ENCODE results near the gene ATP5PB.

The ATP5PB gene

DNA sequence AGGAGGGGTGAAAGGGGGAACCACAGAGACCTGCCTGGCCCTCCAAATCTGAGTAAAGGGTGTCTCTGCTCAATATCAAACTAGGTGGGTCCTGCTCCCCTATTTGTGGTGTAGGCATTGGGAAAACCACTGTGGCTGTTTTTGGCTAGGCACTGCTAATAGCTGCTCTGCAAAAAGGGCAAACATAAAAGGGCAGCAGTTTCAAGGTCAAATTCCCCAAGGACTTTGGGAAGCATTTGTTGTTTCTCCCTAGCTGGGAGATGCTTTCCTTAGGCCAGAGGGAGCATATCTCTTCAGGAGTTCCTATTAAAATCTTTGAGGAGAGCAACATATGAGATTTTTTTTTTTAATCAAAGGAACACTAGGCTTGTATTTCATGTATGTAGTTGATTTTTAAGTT is 26.9 kb downstream of the ATP5PB start:
- DNase-seq: no peak

DNA sequence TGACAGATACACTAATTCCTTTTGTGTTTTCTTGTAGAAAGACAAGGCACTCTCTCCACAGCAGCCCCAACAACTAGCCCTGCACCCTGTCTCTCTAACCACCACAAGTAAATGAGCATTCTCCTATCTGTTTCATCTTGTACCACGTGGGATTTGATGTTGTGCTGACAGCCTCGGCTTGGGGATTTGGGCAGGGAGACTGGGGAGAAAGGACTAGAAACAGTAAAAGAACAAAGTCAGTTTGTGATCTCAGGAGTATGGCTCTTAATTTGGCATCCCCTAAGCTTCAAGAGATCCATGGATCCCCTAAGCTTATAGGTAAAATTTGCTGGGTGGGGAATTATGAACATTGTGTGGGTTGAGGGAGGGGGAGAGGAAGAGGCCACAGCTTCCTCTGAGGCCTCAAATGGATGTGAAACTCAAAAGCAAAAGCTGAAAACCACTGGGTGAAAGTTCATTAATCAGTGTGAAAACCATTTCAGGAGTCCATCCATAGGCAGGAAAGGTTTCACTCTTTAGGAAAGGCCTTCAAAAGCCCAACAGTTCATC is 27.6 kb downstream of the ATP5PB start:
- DNase-seq: no peak

DNA sequence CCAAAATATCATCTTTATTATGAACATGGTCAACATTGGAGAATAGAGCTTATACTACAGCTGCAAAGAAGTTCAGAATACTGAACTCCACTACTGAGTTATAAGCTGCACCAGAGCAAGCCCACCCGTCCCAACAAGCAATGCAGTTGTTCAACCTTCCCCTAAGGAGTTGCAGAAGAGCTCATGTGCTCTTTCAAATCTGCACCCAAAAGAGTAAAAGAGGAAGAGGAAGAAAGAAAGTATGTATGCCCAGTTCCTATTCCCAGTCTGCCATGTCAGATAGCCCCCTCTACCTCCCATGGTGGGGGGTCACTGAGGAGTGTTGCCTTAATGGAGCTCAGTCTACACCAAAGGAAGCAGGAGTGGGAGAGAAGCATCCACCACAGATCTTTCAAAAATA is 31.4 kb downstream of the ATP5PB start:
- no peak for DNase-seq

DNA sequence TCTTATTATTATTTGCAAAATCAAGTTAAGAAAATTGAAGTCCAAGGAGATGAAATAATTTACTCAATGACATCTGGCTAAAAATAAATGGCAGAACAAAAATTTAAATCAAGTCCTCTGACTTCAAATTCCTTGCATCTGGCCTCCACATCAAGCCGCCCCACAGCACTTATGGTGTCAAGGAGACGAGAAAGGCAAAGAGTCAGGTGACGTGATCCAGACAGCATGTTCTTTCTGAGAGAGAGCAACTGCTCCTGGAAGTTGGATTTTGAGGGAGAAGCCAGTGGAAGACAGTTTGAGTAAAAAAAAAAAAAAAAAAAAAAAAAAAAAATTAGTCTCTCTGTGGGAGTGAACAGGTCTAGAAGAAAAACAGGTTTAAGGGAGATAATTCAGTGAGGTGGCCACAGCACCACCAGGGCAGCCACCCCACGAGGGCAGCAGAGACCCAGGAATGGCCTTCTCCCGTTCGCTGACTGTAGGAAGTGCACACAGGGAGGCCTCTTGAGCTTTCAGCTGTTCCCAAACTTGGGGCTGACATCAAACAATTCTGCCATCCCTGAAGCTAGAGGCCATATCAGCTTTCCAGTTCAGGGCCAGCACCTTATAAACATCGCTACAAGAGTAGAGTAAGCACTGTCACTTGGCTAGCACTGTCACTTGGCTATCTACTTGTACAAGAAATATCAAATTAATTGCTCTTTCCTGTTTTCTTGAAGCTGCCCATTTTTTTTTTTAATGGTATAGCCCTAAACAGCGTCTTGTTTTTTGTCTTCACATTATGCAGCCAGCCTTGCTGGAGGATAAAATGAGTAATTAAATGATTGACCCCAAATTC is 32.3 kb downstream of the ATP5PB start:
- DNase-seq: no peak

DNA sequence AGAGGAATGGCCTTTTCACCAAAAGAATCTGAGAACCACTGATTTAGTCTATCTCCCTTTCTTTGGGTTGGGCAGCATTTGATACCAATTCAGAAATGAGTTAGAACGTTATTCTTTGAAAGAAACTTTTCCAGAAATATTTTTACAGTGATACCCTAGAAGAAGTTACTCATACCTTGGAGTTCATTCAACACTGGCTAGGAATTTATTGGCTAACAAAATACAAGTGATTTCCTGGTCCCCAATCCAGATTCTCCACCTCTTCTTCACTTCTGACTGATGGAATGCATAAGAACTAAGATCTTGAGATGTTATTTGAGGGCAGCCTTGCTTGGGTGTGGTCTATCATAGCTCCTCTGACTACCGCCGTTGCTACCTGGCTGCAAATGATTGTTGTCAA is 33.9 kb downstream of the ATP5PB start:
- no peak for DNase-seq

- no peak for DNase-seq
Observed at GRCh38 chr1:111483876-111484275, 34.6 kb downstream of the ATP5PB start.

- DNase-seq: no peak
Observed at GRCh38 chr1:111484391-111485026, 35.2 kb downstream of the ATP5PB start.

GRCh38 chr1:111486431-111486830 is 37.2 kb downstream of the ATP5PB start:
- no peak for DNase-seq

DNA sequence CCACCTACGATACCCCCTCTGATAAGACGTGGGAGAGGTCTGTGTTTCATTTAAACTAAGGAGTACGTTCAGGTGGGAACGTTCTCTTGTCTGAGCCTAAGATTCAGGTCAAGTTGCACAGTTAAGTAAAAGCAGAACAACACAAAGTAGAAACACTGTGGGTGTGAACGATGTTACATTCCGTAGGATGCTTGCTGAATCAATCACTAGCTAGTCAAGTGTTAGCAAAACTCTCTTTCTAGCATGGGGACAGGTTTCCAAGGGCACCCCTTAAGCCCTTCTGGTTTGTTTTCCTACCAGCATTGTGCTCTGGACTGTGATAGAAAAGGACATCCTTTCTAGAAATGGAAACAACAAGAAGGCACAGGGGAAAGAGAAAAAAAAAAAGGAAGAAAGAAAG is 37.9 kb downstream of the ATP5PB start:
- no peak for DNase-seq

GRCh38 chr1:111488669-111489068 is 39.4 kb downstream of the ATP5PB start:
- DNase-seq: no peak

GRCh38 chr1:111489604-111490003 is 40.3 kb downstream of the ATP5PB start:
- no peak for DNase-seq

DNA sequence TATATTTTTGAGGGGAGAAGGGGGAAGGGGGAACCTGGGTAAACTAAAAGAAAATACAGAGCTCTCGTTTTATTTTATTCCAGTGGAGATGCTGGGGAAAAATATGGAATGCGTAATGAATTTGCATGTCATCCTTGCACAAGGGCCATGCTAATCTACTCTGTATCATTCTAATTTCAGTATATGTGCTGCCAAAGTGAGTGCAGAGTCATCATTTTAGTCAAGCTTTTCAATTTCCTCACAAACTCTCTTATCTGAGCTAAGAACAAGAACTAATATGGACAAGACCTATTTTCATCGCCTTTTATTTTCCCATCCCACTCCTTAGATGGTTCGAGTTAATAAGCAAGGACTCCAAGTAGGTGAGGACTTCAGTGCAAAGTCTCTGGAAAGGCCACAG is 41.0 kb downstream of the ATP5PB start:
- no peak for DNase-seq

- DNase-seq: no peak
Observed at GRCh38 chr1:111491070-111491469, 41.8 kb downstream of the ATP5PB start.

DNA sequence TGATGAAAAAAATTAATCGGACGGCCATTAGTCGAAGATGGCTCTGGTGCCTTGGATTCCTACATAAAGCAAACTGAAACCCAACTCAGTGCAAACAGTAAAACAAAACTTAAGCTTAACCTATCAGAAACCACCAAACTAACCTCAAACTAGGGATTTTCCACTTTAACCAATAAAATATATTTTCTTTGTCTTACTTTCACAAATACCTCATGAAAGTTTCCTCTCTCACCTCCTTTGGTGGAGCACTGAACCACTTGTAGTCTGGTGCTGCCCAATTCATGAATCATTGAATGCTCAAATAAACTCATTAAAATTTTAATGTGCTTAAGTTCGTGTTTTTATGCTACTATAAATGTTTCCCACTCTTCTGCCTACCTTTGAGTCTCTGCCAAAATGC is 47.1 kb downstream of the ATP5PB start:
- no peak for DNase-seq

DNA sequence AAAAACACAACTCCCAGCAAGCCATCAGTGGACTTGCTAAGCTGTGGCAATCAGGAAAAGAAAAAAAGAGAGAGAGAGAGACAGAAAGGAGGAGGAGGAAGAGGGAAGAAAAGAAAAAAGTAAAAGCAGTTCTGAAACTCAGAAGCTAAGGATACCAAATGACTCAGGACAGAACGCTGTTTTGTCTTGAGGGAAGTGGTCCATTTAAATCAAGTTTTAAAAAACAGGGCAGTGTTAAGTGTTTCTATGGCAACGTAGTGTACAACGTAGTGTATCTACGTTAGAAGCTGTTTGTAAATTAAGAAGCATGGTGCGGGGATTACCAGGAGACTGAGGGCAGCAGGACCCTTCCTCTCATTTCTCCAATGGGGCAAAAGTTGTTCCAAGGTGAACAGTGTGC is 48.3 kb downstream of the ATP5PB start:
- no peak for DNase-seq

DNA sequence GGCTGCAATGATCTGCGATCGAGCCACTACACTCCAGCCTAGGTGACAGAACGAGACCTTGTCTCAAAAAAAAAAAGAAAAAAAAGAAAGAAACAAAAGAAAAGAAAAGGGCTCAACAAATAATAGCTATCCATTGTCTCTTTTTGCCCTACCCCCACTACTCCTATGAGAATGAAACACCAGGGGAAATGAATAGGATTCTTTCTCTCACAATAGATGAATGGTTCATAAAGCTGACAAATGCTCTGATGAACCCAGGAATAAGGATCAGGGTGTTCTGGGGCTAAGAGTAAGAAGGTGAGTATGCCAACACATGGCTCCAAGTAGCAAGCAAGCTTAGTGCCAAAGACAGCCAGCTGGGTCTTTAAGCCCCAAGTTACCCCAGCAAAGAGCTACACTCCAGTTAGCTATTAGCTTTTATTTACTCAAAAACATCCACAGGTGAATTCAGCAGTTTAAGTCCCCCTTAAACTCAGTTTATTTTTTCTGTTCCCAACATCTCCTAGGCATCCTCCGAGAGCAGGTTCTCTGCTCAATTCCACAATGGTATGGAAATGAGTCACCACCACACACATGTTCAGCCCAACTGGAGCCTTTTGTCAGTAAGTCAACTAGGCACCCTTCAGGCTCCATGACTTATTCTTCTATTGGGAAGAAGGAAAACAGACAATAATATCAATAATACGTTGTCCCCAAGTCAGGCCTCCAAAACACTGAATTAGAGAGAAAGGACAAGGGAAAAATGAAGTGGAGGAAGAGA is 49.9 kb downstream of the ATP5PB start:
- DNase-seq: no peak

DNA sequence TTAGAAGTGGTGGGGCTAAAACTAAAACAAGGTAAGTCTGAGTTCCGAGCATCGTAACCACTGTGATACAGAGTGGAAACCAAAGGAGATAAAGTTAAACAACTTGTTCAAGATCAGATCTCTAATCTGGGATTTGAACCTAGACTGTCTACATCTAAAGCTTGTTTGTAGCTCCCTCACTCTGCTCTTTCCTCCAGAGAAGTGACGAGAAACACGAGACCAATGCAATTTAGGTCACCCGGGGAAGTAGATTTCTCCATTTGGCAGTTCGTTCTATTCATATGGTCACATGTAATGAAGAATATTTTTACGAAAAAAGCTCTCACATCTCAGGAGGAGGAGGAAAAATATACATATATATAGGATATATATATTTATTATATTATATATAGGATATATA is 52.4 kb downstream of the ATP5PB start:
- no peak for DNase-seq

GRCh38 chr1:111503585-111504060 is 54.4 kb downstream of the ATP5PB start, which contains the start of the genes ADORA3 and TMIGD3:
Gene ADORA3, minus strand, starts transcription at chr1:111503633. Its CDS starts 279 bp downstream, at chr1:111503354.
Gene TMIGD3, minus strand, starts transcription at chr1:111503633. Its CDS starts 279 bp downstream, at chr1:111503354.
- no peak for DNase-seq

GRCh38 chr1:111504097-111504496 is 54.8 kb downstream of the ATP5PB start:
- DNase-seq: no peak

GRCh38 chr1:111505641-111506119 is 56.4 kb downstream of the ATP5PB start:
- DNase-seq: no peak

- DNase-seq: no peak
Observed at GRCh38 chr1:111506561-111506960, 57.3 kb downstream of the ATP5PB start.

DNA sequence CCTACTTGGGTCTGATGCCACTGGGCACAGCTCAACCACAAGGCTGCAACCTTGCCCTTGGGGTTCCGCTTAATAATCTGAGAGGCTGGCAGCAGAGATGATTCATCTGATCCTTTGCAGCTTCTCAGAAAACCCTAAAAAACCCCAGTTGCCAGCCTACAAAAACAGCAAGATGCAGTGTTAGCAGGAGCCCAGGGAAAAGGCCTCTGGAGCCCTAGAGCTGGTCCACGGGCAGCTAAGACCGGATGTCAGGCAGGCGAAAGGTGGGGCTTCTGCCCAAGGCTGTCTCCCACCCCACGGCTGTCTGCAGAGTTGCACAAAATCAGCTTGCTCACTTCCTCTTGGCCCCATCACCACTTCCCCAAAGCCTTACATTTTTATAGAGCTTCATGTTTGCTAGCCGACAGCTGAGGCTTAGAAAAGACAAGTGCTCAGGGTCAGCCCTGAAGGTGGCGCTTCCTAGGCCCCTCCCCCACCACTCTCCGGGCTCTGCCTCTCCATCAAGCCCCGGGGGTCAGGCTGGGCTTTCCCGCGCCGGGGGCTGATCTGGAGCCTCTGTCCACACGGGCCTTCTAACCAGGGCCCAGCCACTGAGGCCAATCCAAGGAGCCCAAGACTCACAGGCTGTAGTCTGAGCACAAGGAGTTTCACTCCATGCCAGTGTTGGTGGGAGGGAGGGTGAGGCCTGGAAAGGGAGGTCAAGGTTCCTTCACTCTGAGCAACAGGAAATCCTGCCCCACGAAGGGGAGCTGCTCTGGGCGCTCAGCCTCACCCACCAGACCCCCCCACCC is 58.3 kb downstream of the ATP5PB start:
- DNase-seq: no peak
